Calu3 (cell line): Measurements from ENCODE around the gene MYH14. TPM values are rescaled to one million over a fixed set of nuclear protein-coding genes. Genes with fewer than 3 reads are reported as not detected.

Source experiments
- BruUV-seq: library from RNA; stranded (reverse); fragments of 400-500 nt; replicated peaks from 2 replicates; lab custom pipeline; 2021; lab: Mats Ljungman, UMichigan
- CTCF ChIA-PET: fragments of 300-600 bp; sonication (Branson Sonifier 250); formaldehyde crosslinking; loops from one replicate; lab custom pipeline; 2022; ENCODE audit warnings: antibody characterized with exemption; lab: Charles Lee
- DNase-seq: peaks from one replicate; pipeline ENCODE4 v3.0.0; 2022
- H3K27ac Mint-ChIP-seq: one replicate; pipeline ENCODE4 v1.8.0; 2022; ENCODE audit warnings: mixed read lengths; ENCODE audit not compliant: unreplicated experiment
- H3K27me3 Mint-ChIP-seq: one replicate; pipeline ENCODE4 v1.8.0; 2022; ENCODE audit warnings: mixed read lengths; ENCODE audit not compliant: unreplicated experiment
- H3K36me3 Mint-ChIP-seq: one replicate; pipeline ENCODE4 v1.8.0; 2022; ENCODE audit warnings: mild to moderate bottlenecking, moderate library complexity, mixed read lengths; ENCODE audit not compliant: insufficient read depth, unreplicated experiment
- H3K4me1 Mint-ChIP-seq: one replicate; pipeline ENCODE4 v1.8.0; 2022; ENCODE audit warnings: mild to moderate bottlenecking, low read depth, mixed read lengths; ENCODE audit not compliant: unreplicated experiment
- H3K4me3 Mint-ChIP-seq: one replicate; pipeline ENCODE4 v1.8.0; 2022; ENCODE audit warnings: mild to moderate bottlenecking, low read depth, moderate library complexity, mixed read lengths; ENCODE audit not compliant: unreplicated experiment
- H3K9me3 Mint-ChIP-seq: one replicate; pipeline ENCODE4 v1.8.0; 2022; ENCODE audit warnings: low read depth, mixed read lengths; ENCODE audit not compliant: unreplicated experiment
- CTCF ChIP-seq: fragments of 200-600 bp; IDR thresholded peaks from one replicate; pipeline ENCODE4 v1.8.0; 2022; ENCODE audit warnings: antibody characterized with exemption; ENCODE audit not compliant: unreplicated experiment
- intact Hi-C: fragments of 100-400 bp; cut with micrococcal nuclease; formaldehyde crosslinking; loops from one replicate; pipeline ENCODE4 v1.10.0; 2022; ENCODE audit not compliant: unreplicated experiment
- total RNA-seq: library from RNA; stranded (reverse); gene quantifications from 2 replicates; pipeline ENCODE4 v1.2.3, GENCODE V29; 2022

MYH14 gene
- total RNA-seq, 1 experiment from 2014 or later: 255 TPM

GRCh38 chr19:50320051-50320450 is 116.6 kb downstream of the MYH14 start:
- Mint-ChIP-seq H3K36me3 (peaks cover 9% of the 10 kb centered on the region), H3K9me3 (no peaks in the 10 kb centered on the region), H3K27me3 (no peaks in the 10 kb centered on the region), H3K27ac (no peak overlapping the region), H3K4me3 (no peak overlapping the region), H3K4me1 (no peaks in the 10 kb centered on the region)
- no peak for DNase-seq
- CTCF ChIA-PET: no interaction called here
- no TSS peak for BruUV-seq
- no peak for TF ChIP-seq CTCF
- intact Hi-C loops: no loop called here

- H3K27me3 Mint-ChIP-seq: no peaks in the 10 kb centered on the region
- CTCF ChIA-PET: interaction anchor here (0.6 kb wide), 1 partner anchor 20 kb away, joined by 7 read pairs; no protein-coding TSS in a partner anchor
- intact Hi-C loops: no loop called here
These were observed 117.2 kb downstream of the MYH14 start for GRCh38 chr19:50320596-50320995.

GRCh38 chr19:50321831-50322230 is 118.4 kb downstream of the MYH14 start:
- Mint-ChIP-seq H3K9me3 (no peaks in the 10 kb centered on the region), H3K4me1 (peaks cover 3% of the 10 kb centered on the region), H3K27ac (no peak overlapping the region), H3K4me3 (no peak overlapping the region), H3K27me3 (peaks cover 9% of the 10 kb centered on the region), H3K36me3 (peaks cover 8% of the 10 kb centered on the region)
- intact Hi-C loops: no loop called here
- no TSS peak for BruUV-seq
- no peak for DNase-seq
- CTCF ChIA-PET: no interaction called here
- no peak for TF ChIP-seq CTCF

More at GRCh38 chr19:50320596-50320995, 117.2 kb downstream of the MYH14 start:
- Mint-ChIP-seq H3K27ac (no peak overlapping the region), H3K4me1 (no peaks in the 10 kb centered on the region), H3K4me3 (no peak overlapping the region), H3K36me3 (peaks cover 9% of the 10 kb centered on the region), H3K9me3 (no peaks in the 10 kb centered on the region)
- TF ChIP-seq CTCF: no peak
- no peak for DNase-seq
- no TSS peak for BruUV-seq

- Mint-ChIP-seq H3K4me3 (no peak overlapping the region), H3K36me3 (peaks cover 12% of the 10 kb centered on the region), H3K27me3 (peaks cover 13% of the 10 kb centered on the region), H3K27ac (no peak overlapping the region), H3K4me1 (peaks cover 7% of the 10 kb centered on the region), H3K9me3 (no peaks in the 10 kb centered on the region)
- TF ChIP-seq CTCF: no peak
- DNase-seq: no peak
- CTCF ChIA-PET: no interaction called here
- BruUV-seq: no TSS peak
- intact Hi-C loops: no loop called here
These were observed 118.8 kb downstream of the MYH14 start for GRCh38 chr19:50322234-50322633.
